Parathyroid adenoma (tissue), 2 donors: ENCODE results near the gene CDX1.

Experiments used
- H2AFZ ChIP-seq: fragments of 300-600 bp; sonication (generic); one replicate; pipeline ENCODE4 v1.7.0; 2017; ENCODE audit warnings: antibody characterized with exemption, mild to moderate bottlenecking
- H3K27ac ChIP-seq: fragments of 300-600 bp; sonication (generic); one replicate; pipeline ENCODE4 v1.7.0; 2017
- H3K27me3 ChIP-seq: fragments of 300-600 bp; sonication (generic); one replicate; pipeline ENCODE4 v1.7.0; 2017; ENCODE audit warnings: low read length; ENCODE audit not compliant: control insufficient read depth, insufficient read depth
- H3K36me3 ChIP-seq: fragments of 300-600 bp; sonication (generic); one replicate; pipeline ENCODE4 v1.7.0; 2017; ENCODE audit warnings: low read length; ENCODE audit not compliant: control insufficient read depth, insufficient read depth
- H3K4me1 ChIP-seq: fragments of 300-600 bp; sonication (generic); one replicate; pipeline ENCODE4 v1.7.0; 2017; ENCODE audit warnings: control low read depth
- H3K4me2 ChIP-seq: fragments of 300-600 bp; sonication (generic); one replicate; pipeline ENCODE4 v1.7.0; 2017; ENCODE audit warnings: low read length
- H3K4me3 ChIP-seq: fragments of 300-600 bp; sonication (generic); one replicate; pipeline ENCODE4 v1.7.0; 2017; ENCODE audit warnings: low read depth, low read length
- H3K79me2 ChIP-seq: fragments of 300-600 bp; sonication (generic); one replicate; pipeline ENCODE4 v1.7.0; 2017; ENCODE audit warnings: control low read depth
- H3K9ac ChIP-seq: fragments of 300-600 bp; sonication (generic); one replicate; pipeline ENCODE4 v1.7.0; 2017; ENCODE audit warnings: mild to moderate bottlenecking
- H3K9me3 ChIP-seq: fragments of 300-600 bp; sonication (generic); one replicate; pipeline ENCODE4 v1.7.0; 2017; ENCODE audit warnings: low read length; ENCODE audit not compliant: control insufficient read depth
- CTCF ChIP-seq: fragments of 300-600 bp; sonication (generic); IDR thresholded peaks from one replicate; pipeline ENCODE4 v1.7.0; 2017; ENCODE audit warnings: antibody characterized with exemption, mild to moderate bottlenecking
- donor health status: primary hyperparathyroidism.

Gene CDX1

GRCh38 chr5:150208187-150209098, 41.9 kb downstream of the CDX1 start:
- Histone ChIP-seq H3K4me3 (no peak overlapping the region), H3K27ac (no peak overlapping the region)

GRCh38 chr5:150209099-150209635, 42.6 kb downstream of the CDX1 start:
- Histone ChIP-seq H3K36me3 (no peaks in the 10 kb centered on the region), H2AFZ (no peak overlapping the region), H3K27me3 (no peaks in the 10 kb centered on the region), H3K9me3 (no peaks in the 10 kb centered on the region), H3K4me2 (no peak overlapping the region), H3K9ac (no peak overlapping the region), H3K27ac (no peak overlapping the region), H3K79me2 (no peaks in the 10 kb centered on the region), H3K4me3 (no peak overlapping the region), H3K4me1 (no peaks in the 10 kb centered on the region)
- no peak for TF ChIP-seq CTCF

More at GRCh38 chr5:150208187-150209098, 41.9 kb downstream of the CDX1 start:
- Histone ChIP-seq H2AFZ (no peak overlapping the region), H3K9me3 (no peaks in the 10 kb centered on the region), H3K4me1 (no peaks in the 10 kb centered on the region), H3K27me3 (no peaks in the 10 kb centered on the region), H3K36me3 (no peaks in the 10 kb centered on the region), H3K79me2 (no peaks in the 10 kb centered on the region), H3K4me2 (no peak overlapping the region), H3K9ac (no peak overlapping the region)
- TF ChIP-seq CTCF: no peak

GRCh38 chr5:150210644-150211043, 44.1 kb downstream of the CDX1 start:
- Histone ChIP-seq H3K4me1 (no peaks in the 10 kb centered on the region), H3K9me3 (no peaks in the 10 kb centered on the region), H3K9ac (no peak overlapping the region), H3K4me3 (no peak overlapping the region), H3K27me3 (no peaks in the 10 kb centered on the region), H3K79me2 (no peaks in the 10 kb centered on the region), H3K27ac (no peak overlapping the region), H2AFZ (no peak overlapping the region), H3K36me3 (no peaks in the 10 kb centered on the region), H3K4me2 (no peak overlapping the region)
- TF ChIP-seq CTCF: no peak

- Histone ChIP-seq H3K27me3 (no peaks in the 10 kb centered on the region), H3K4me2 (no peak overlapping the region), H2AFZ (no peak overlapping the region), H3K4me3 (no peak overlapping the region), H3K36me3 (no peaks in the 10 kb centered on the region), H3K9me3 (no peaks in the 10 kb centered on the region), H3K9ac (no peak overlapping the region), H3K27ac (no peak overlapping the region), H3K79me2 (no peaks in the 10 kb centered on the region), H3K4me1 (no peaks in the 10 kb centered on the region)
- TF ChIP-seq CTCF: no peak
These were observed 44.8 kb downstream of the CDX1 start for GRCh38 chr5:150211156-150212030.
